Measurements from ENCODE around the gene CD300LG.
A peak's percentile ranks its signal among the peaks of the same experiment; 100 is the strongest.
"Not testable (repeated sequence)": the region's sequence is repeated elsewhere in the genome, so short reads cannot be mapped to it uniquely, and the experiment has no call there.

CD300LG gene

DNA sequence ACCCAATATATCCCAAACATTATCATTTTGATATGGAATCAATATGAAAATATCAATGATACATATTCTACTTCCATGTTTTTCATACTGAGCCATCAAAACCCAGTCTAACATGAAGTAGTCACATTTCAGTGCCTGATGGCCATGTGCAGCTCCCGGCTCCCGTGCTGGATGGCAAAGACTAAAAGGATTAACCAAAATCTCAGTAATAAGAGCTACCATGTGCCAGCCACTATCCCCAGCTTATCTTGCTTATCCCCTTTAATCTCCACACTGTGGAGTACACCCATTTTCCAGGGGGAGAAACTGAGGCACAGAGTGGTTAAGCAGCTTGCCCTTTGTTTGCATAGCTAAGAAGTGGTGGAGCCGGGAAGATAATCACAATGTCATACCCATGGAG, 9.2 kb downstream of the CD300LG start:
- DNase-seq = no peak

DNA sequence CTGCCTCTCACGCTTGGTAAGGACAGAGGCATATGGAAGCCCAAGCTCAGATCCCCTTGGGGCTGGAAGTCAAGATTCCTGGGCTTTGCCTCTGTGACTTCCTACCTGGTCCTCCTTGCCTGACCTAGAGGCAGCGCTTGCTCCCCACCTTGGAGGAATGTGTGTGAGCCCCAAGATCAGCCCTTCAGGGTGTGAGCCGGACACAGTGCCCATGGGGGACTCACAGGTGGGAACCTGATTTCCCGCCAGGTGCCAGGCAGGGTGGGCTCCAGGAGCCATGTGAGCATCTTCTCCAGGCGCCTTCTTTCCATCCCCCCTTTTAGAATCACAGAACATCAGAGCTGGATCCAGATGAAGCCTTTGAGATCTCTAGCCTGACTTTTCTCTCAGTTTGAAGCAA, 10.2 kb downstream of the CD300LG start:
- no peak for DNase-seq

DNA sequence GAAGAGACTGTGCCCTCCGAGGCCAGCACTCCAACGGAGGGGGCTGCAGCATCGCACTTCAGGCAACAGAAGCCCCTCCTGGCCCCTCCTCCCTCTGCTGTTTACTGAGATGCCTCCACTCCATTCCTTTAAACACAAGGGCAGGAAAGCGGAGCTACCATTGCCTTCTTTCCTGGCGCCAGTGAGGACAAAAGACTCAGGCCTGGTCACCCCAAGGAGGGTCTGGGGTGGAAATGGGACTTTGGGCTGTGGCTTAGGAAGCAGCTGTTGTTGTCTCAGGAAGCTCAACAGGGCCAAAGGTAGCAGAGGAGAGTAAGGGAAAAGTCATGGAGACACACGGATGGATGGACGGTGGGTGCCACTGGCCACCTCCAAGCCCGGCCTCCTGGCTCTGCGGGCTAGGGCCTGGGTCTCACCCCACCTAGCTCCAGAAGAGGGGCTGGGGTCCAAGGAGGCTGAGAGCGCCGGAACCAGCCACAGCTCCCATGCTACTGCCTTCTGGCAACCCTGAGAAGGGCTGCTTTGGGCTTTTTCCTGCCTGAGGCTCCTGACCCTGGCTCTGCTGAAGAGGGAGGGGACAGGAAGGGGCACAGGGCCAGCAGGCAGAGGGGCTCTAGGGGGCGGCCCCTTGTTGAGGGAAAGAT, 11.1 kb downstream of the CD300LG start:
- DNase-seq = no peak

DNA sequence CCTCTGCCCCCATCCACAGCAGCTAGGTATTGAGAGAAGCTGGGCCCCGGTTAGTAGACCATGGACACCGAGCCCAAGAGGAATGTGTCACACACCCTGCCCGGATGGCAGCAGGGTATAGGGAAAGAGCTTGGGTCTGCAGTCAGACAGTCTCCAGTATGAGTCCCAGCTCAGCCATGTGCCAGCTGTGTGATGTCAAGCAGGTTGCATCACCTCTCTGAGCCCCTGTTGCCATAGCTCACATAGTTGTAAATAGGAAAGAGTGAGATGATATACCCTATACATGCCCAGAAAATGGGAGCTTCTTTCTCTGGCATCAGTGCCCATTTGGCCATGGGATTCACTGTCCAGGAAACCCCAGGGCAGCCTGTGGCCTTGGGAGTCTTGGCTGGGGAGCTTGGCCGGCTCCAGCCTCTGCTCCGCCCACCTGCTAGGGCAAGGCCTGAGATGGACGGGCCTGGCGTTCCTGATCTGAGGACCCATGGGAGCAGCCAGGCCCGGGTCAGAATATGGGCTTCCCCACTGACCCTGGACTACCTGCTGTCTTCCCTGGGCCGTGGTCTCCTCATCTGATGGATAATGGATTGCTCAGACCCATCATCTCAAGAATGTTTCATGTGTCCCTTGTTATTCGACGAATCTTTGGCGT, 13.2 kb downstream of the CD300LG start:
- DNase-seq = no peak

DNA sequence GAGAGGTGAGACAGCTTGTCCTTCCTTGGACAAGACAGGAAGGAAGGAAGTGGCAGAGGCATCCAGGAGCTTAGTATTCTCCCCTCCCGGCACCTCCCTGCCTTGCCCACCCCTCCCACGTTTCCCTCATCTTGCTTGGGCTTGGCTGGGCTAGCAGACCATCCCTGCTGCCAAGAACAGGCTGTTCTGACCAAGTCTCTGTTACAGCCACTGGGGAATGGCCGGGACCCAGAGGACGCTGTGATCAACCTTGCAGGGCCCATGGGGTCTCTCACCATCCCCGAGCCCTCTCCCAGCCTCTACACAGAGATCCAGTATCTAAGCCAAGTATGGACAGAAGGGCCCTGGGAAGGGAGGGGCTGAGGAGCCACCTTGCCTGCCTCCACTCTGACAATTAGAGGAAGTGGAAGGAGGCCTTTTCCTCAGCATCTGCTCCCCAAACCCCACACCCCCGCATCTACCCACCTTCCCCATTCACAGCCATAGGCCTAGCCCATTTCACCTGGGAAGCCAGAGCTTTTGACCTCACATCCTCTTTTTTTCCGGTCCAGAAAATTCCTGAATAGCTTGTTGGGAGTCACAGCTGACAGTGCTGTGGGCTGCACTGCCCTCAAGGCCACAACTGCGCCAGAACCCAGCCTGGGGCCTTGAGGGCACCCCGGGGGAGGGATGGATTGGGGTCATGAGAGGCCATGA, 14.1 kb downstream of the CD300LG start:
- DNase-seq = no peak

DNA sequence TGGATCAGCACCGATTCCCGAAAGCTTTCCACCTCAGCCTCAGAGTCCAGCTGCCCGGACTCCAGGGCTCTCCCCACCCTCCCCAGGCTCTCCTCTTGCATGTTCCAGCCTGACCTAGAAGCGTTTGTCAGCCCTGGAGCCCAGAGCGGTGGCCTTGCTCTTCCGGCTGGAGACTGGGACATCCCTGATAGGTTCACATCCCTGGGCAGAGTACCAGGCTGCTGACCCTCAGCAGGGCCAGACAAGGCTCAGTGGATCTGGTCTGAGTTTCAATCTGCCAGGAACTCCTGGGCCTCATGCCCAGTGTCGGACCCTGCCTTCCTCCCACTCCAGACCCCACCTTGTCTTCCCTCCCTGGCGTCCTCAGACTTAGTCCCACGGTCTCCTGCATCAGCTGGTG, 15.0 kb downstream of the CD300LG start:
- no peak for DNase-seq

DNA sequence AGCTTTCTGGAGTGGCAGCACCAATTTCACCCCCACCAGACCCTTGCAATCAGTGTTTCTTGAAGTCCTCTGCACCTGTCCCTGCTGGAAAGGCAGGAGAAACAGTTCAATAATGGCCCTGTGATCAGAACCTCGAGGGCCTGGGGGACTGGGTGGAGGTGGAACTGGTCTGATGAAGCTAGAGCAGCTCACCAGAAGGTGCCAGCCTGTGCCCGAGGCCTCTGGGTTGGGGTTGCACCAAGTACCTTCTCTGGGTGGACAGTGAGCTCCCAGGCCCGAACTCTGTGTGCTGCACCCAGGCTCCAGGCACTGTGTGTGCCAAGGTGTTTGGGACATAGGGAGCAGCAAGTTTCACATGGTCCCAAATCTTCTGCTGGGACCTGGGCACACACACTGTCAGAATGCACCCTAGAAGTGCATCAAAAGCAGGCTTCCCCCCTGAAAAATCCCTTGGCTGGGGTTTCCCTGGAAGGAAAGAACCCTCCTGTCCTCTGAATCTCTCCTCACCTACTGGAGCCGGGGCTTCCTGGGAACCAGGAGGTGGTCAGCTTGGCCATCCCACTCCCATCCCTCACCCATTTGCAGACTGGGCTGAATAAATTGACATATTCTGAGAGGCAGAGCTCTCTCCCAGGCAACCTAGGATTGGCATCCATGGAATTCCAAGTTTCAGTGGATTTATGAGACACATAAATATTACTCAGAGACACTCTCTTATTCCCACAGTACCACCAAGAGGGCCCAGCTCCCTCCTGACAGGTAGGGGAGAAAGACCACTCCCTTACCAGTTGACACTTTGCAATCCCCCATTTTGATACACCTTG, 17.4 kb downstream of the CD300LG start:
- no peak for DNase-seq

DNA sequence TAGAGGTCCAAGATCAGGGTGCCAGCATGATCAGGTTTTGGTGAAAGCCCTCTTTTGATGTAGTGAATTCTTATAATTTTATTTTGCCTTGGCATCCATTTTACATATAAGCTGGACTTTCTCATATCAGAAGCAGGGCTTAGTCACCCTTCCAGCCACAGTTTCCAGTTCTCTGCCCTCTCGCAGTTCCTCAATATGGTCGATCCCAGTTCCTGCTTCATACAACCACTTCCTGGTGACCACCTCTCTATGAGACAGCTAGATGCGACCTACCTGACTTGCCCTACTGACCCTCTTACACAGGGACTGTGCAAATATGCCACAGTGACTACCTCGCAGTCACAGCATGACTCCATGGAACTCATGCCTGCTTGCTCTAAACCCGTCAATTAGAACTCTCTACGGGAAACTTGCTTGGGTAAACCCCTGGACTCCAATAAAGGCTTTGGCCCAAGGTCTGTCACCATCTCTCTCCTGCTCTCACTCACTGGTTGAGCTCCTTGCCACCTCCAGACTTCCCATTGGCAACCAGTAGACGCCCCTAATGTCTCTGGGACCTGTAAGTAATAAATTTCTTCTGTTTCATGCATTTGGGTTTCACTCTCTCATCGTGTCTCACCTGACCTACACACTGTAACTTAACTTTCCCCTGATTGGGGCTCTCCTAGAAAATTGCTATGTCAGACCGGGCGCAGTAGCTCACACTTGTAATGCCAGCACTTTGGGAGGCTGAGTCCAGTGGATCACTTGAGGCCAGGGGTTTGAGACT, 21.4 kb downstream of the CD300LG start:
- DNase-seq = no peak

DNA sequence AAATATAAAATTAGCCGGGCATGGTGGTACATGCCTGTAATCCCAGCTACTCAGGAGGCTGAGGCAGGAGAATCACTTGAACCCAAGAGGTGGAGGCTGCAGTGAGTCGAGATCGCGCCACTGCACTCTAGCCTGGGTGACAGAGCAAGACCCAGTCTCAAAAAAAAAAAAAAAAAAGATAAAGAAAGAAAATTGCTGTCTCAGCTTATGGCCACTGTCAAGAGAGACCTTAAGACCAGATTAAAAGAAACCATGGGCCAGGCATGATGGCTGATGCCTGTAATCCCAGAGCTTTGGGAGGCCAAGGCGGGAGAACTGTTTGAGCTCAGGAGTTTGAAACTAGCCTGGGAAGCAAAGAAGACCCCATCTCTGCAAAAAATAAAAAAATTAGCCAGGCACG, 22.1 kb downstream of the CD300LG start:
- not testable (repeated sequence) for DNase-seq

DNA sequence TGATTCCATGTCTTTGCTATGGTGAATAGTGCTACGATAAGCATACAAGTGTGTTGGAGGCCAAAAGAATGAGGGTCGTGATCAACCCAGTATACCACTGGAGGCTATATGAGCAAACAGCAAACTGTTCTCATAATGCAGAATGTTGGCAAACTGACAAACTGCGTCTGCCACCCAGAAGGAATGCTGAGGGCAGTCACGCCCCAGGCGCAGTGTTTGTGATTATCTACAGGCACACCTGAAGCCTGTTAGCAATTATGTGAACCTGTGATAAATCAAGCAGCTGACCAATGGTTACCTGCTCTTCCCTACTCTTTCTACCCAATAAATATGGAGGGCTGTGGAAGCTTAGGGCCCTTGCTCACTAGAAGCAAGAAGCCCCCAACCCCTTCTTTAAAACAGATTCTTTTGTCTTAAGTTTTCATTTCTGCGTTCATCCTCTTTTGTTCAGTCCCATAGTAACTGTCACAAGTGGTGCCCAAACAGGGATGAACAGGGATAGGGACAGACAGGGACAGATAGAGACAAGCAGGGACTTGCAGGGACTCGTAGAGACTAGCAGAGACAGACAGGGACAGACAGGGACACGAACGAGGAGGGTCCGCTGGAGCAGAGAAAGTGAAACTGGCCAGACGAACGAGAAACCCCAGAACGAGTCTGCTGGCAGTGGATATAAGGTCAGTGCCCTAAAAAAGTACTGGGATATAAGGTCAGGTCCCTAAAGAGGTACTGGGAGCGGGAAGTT, 25.1 kb downstream of the CD300LG start:
- no peak for DNase-seq

DNA sequence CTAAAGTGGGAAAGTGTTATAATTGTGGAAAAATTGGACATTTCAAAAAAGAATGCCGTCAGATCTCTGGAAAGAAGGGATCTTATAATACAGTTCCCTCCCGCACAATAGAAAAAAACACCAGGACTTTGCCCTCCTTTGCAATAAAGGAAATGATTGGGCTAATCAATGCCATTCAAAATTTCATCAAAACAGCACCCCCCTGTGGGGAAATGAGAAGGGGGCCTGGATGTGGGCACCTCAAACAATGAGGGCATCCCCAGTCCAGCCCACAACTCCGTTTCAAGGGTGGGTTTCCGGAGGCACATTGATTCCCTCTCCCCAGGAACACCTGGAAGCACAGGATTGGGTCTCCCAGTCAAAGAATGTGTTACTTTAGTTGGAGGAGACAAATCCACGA, 26.1 kb downstream of the CD300LG start:
- DNase-seq = no peak

DNA sequence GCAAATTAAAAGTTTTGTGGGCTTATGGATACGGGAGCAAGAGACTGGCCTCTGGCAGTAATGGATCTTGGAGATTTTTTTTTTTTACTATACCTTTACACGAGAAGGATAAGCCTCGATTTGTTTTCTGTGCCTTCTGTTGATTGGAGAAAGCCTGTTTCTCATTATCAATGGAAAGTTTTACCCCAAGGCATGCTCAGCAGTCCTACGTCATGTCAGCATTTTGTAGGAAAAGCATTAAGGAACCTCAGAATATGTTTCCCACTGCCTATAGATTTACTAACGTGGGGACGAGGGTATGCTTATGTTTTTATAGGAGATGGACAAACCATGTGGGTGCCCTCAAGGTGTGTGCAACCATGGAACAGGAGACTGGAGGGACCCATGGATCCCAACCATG, 26.8 kb downstream of the CD300LG start:
- no peak for DNase-seq

DNA sequence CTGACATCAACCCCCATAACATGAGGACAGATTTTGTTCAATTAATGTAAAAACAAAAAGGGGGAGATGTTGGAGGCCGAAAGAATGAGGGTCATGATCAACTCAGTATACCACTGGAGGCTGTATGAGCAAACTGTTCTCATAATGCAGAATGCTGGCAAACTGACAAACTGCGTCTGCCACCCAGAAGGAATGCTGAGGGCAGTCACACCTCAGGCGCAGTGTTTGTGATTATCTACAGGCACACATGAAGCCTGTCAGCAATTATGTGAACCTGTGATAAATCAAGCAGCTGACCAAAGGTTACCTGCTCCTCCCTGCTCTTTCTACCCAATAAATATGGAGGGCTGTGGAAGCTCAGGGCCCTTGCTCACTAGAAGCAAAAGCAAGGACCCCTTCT, 27.3 kb downstream of the CD300LG start:
- DNase-seq = no peak

DNA sequence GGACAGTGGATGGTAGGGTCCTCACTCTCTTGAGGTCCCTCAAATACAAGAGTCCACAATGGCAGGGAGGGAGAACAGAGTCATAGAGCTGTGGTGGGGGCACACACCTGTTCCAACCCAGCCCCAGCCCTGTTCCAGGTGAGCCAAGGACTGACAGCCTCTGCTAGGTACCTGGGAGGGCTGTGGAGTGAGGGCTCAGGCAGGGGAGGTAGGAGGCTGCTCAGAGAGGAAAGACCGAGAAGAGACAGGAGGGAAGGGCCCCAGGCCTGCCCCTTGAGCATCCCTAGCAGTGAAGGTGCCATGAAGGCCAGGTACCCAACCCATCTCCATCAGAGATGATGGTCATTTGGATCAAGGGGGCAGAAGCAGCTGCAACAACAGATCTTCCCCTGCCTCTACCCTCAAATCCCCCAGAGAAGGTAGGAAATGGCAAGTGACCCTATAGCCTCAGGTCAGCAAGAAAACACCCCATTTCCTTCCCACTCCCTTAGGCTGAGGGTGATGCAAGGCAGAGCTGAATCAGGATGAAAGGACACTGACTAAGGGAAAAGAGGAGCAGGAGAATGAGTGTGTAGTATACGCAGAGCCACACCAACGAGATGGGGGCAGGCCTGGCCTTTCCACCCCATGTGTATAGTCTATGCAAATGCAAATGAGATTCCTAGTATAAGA, 28.6 kb downstream of the CD300LG start:
- no peak for DNase-seq

DNA sequence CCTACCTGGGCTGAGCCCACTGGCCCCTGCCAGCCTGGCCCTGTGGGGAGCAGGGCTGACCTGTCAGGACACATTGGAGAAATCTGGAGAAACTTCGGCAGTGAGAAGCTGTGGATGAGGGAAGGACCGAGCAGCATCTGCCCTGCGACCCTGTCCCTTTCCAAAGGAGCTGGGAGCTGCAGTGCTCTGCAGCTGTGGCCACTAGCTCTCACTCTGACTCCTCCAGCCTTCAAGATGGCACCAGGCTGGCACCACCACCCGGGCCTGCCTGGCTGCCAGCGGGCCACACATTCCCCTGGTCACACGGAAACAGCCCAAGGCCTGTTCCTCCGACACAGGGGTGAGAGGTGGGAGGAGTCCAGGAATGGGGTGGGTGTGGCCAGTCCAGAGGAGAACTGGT, 30.1 kb downstream of the CD300LG start:
- DNase-seq = no peak

DNA sequence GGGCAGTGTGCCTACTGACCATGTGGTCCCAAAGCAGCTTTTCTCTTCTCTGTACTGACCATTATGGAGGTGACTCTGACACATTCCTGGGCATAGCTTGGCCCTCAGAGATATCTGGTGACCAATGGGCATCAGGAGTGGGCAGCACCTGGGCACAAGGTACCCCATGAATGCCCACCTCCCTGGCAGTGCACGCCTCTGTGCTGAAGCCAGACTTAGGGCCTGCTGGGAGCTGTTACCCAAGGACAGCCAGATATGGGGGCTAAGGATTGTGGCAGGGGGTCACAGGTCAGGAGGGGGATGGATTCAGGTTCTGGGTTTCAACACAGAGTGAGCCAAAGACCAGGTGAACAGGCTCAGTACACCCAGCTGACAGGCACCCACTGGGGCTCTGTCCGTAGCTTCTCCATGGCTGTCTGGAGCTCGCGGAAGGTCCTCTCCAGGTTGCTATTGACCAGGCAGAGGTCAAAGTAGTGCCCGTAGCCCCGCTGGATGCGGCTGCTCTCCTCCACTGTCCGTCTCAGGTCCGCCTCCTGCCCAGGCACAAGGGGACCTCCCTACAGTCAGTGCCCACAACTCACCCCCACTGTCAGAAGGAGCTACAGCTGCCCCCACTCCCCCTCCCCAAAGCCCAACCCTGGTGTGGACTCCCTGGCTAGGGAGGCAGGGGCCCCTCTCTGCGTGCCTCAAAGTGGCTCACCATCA, 30.6 kb downstream of the CD300LG start:
- DNase-seq = no peak

DNA sequence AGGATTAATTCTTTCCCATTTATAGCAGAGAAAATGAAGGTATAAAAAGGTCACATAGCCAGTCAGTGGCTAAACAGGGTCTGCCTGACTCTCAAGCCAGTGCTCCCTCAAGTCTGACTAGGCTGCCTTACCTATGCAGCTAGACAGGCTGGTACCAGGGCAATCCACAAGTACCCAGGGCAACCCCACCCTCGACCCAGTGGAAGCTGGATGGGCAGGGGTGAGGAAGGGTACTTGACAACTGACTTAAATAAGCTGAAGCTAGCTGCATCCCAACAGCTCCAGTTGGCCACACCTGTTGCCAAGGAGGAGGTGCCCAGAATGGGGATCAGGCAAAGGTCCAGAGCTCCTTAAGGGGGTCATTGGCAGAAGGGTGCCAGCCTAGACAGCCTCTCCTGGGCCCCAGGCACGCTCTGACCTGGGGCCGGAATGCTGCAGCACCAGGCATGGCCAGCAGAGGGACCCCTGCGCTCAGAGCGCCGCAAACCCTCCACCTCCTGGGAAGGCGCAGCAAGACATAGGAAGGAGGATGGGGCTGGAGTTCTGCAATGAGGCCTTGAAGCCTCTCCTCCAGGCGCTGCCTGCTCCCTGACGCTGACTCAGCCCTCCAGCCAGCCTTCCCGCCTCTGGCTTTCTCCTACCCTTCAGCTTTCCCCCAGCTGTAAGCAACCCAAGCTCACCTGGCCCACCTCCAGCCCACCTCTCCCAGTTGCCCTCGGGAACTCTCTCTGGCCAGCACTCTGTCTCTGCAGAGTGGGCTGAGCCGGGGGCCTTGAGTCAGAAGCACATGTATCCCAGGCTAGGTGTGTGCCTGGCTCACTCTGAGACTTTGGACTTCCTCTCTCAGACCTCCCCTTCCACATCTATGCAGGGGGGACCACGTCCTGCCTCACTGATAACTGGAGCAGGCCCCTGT, 31.5 kb downstream of the CD300LG start:
- DNase-seq = peak; percentile 90

DNA sequence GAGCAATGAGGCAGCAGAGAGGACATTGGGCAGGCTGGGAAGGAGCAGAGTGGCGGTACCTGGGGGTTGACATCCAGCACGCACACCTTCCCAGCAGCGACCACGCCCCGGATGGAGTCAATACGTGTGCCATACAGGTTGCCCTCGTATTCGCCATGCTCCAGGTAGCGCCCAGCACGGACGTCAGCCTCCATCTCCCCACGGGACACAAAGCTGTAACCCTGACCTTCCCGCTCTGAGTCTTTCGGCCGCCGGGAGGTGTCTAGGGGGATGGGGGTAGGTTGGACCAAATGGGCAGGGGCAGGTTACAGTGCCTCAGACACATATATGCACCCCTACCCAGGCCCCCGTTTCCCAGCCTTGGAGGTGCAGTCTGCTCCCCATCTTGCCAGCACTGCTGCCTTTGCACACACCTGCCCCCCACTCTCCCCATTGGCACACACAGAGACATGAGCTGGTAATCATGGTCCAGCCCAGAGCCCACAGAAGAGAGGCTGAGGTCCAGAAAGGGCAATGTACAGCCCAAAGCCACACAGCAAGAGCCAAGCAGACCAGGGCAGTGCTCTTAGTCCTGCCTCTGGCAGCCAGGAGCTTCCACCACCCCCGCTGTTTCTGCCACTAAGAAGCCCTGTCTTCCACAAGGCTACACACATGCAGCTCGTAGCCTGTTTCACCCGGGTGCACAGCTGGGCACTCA, 32.9 kb downstream of the CD300LG start:
- DNase-seq = no peak
